ENCODE data around the gene TIMM8B.
"Not testable (repeated sequence)": the region's sequence is repeated elsewhere in the genome, so short reads cannot be mapped to it uniquely, and the experiment has no call there.

Gene TIMM8B

DNA sequence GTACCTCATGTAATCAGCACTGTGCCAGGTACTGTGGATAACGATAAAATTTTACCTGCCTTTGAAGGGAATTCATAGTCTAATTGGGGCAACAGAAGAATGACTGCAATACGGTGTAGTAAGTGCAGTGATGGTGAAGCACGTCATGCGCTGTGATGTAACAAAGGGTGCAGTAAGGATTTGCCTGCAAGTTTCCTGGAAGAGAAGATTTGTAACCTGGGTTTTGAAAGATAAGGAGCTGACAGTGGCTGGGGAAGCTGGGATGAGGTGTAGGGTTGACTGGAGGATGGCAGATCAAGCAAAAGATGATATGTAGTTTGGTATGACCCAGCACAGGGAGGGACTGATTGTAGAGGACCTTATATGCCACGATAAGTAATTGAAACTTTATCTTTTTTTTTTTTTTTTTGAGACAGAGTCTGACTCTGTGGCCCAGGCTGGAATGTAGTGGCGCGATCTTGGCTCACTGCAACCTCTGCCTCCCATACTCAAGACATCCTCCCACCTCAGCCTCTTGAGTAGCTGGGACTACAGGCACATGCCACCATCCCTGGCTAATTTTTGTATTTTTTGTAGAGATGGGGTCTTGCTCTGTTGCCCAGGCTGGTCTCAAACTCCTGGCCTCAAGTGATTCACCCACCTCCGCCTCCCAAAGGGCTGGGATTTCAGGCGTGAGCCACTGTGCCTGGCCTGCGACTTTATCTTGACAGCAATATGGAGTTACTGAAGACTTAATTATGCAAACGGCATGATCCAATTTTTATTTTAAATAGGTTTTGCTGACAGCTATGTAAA is 11.4 kb upstream of the TIMM8B start:
- Mint-ChIP-seq H3K27me3 (no peaks in the 10 kb centered on the region), H3K9me3 (no peaks in the 10 kb centered on the region), H3K27ac (no peak overlapping the region), H3K4me1 (peaks cover 8% of the 10 kb centered on the region), H3K4me3 (no peak overlapping the region), H3K36me3 (peaks cover 38% of the 10 kb centered on the region)
- no peak for ATAC-seq

DNA sequence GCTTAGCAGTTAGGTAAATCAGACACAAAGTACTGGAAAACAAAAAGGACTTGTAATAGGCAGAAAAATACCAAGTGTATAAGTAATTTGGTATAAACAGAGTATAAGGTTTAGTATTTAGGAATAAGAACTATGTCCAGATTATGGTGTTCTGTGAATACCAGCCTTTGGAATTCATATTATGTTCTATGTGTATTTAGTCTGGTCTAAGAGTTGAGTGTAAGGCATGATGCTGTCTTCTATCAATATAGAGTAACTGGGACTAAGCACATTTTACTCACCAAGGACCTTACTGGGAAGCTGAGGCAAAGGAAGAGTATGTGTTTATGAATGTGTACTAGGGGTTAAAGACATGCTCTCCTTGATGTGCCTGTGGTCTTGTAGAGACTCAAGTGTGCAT is 9.6 kb upstream of the TIMM8B start:
- H3K4me3 Mint-ChIP-seq, result no peak overlapping the region
- peaks cover 8% of the 10 kb centered on the region for H3K4me1 Mint-ChIP-seq
- no peaks in the 10 kb centered on the region for H3K27me3 Mint-ChIP-seq
- H3K27ac Mint-ChIP-seq, result no peak overlapping the region
- peaks cover 54% of the 10 kb centered on the region for H3K36me3 Mint-ChIP-seq
- ATAC-seq, result no peak
- no peaks in the 10 kb centered on the region for H3K9me3 Mint-ChIP-seq

- not testable (repeated sequence) for H3K9me3 Mint-ChIP-seq, ATAC-seq, H3K27ac Mint-ChIP-seq, H3K4me1 Mint-ChIP-seq, H3K27me3 Mint-ChIP-seq, H3K4me3 Mint-ChIP-seq
- peaks cover 62% of the 10 kb centered on the region for H3K36me3 Mint-ChIP-seq
Observed at GRCh38 chr11:112095302-112095701, 8.7 kb upstream of the TIMM8B start.

- no peaks in the 10 kb centered on the region for H3K9me3 Mint-ChIP-seq
- peaks cover 75% of the 10 kb centered on the region for H3K36me3 Mint-ChIP-seq
- peak overlapping the region; percentile 97 for H3K4me3 Mint-ChIP-seq
- H3K27me3 Mint-ChIP-seq, result no peaks in the 10 kb centered on the region
- no peak for ATAC-seq
- H3K27ac Mint-ChIP-seq, result peak overlapping the region; percentile 86
- H3K4me1 Mint-ChIP-seq, result peaks cover 63% of the 10 kb centered on the region
Observed at GRCh38 chr11:112087212-112087611, 656 bp upstream of the TIMM8B start.

GRCh38 chr11:112085822-112086421 is 634 bp downstream of the TIMM8B start:
- peaks cover 63% of the 10 kb centered on the region for H3K4me1 Mint-ChIP-seq
- ATAC-seq, result peak; percentile 67
- no peaks in the 10 kb centered on the region for H3K27me3 Mint-ChIP-seq
- peaks cover 71% of the 10 kb centered on the region for H3K36me3 Mint-ChIP-seq
- peak overlapping the region; percentile 86 for H3K27ac Mint-ChIP-seq
- H3K9me3 Mint-ChIP-seq, result no peaks in the 10 kb centered on the region
- peak overlapping the region; percentile 97 for H3K4me3 Mint-ChIP-seq

DNA sequence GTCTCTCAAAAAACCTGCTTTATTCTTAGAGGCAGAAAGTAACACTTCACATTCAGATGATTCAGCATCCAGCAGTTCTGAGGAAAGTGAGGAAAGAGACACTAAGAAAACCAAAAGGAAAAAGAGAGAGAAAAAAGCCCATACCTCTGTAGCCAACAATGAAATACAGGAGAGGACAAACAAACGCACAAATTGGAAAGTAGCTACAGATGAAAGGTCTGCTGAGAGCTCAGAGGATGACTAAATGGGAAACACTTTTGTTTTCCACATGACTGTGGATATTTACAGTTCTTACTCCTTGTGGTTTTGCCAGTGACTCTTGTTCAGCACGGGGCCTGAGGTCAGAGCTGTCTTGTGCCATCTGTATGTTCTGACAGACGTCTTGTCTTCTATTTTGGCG is 3.8 kb downstream of the TIMM8B start:
- no peak for ATAC-seq
- H3K9me3 Mint-ChIP-seq, result no peaks in the 10 kb centered on the region
- H3K27me3 Mint-ChIP-seq, result no peaks in the 10 kb centered on the region
- H3K4me1 Mint-ChIP-seq, result peaks cover 40% of the 10 kb centered on the region
- peaks cover 45% of the 10 kb centered on the region for H3K36me3 Mint-ChIP-seq
- H3K27ac Mint-ChIP-seq, result peak overlapping the region; percentile 73
- H3K4me3 Mint-ChIP-seq, result no peak overlapping the region

GRCh38 chr11:112073941-112074811 is 12.4 kb downstream of the TIMM8B start, which contains the start of the genes NKAPD1 and PIH1D2:
TSS of gene NKAPD1 (plus strand) at chr11:112074299. CDS start at chr11:112075575, 1,276 bp downstream.
TSS of gene PIH1D2 (minus strand) at chr11:112074017. CDS start at chr11:112073174, 843 bp downstream.
- H3K27ac Mint-ChIP-seq, result peak within 1 kb of the TSS; percentile 98

GRCh38 chr11:112062923-112063322 is 23.6 kb downstream of the TIMM8B start:
- Mint-ChIP-seq H3K36me3 (peaks cover 38% of the 10 kb centered on the region), H3K27me3 (no peaks in the 10 kb centered on the region), H3K9me3 (no peaks in the 10 kb centered on the region), H3K4me3 (no peak overlapping the region), H3K4me1 (no peaks in the 10 kb centered on the region), H3K27ac (no peak overlapping the region)
- ATAC-seq, result no peak

More at GRCh38 chr11:112073941-112074811, 12.4 kb downstream of the TIMM8B start, which contains the start of the genes NKAPD1 and PIH1D2:
- ATAC-seq, result peak; percentile 92
- H3K36me3 Mint-ChIP-seq, result peaks cover 18% of the 10 kb centered on the region
- H3K9me3 Mint-ChIP-seq, result no peaks in the 10 kb centered on the region
- peaks cover 33% of the 10 kb centered on the region for H3K4me1 Mint-ChIP-seq
- H3K27me3 Mint-ChIP-seq, result no peaks in the 10 kb centered on the region
- H3K4me3 Mint-ChIP-seq, result peak within 1 kb of the TSS; percentile 99

DNA sequence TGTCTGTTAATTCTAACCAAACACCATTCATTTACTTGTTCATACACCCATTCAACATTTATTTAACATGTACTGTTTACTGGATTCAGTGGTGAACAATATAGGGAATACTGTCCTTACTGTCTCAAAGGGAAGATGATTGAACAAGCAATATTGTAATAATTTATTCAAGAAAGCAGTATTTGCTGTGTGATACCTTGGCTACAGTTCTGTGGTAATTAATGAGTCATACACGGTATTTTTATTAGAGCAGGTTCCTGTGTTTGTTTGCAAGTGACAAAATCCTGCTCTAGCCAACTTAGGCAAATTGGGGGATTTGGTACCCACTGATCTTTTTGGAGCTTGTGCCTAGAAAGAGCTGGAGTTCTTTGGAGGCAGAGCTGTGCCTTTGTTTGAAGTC is 28.5 kb downstream of the TIMM8B start:
- Mint-ChIP-seq H3K9me3 (no peaks in the 10 kb centered on the region), H3K36me3 (peaks cover 51% of the 10 kb centered on the region), H3K27ac (no peak overlapping the region), H3K4me3 (no peak overlapping the region), H3K4me1 (no peaks in the 10 kb centered on the region), H3K27me3 (no peaks in the 10 kb centered on the region)
- no peak for ATAC-seq

- H3K36me3 Mint-ChIP-seq, result peaks cover 43% of the 10 kb centered on the region
- no peaks in the 10 kb centered on the region for H3K27me3 Mint-ChIP-seq
- no peak for ATAC-seq
- peaks cover 4% of the 10 kb centered on the region for H3K4me1 Mint-ChIP-seq
- no peak overlapping the region for H3K27ac Mint-ChIP-seq
- H3K4me3 Mint-ChIP-seq, result no peak overlapping the region
- no peaks in the 10 kb centered on the region for H3K9me3 Mint-ChIP-seq
Observed at GRCh38 chr11:112057170-112057569, 29.4 kb downstream of the TIMM8B start.

DNA sequence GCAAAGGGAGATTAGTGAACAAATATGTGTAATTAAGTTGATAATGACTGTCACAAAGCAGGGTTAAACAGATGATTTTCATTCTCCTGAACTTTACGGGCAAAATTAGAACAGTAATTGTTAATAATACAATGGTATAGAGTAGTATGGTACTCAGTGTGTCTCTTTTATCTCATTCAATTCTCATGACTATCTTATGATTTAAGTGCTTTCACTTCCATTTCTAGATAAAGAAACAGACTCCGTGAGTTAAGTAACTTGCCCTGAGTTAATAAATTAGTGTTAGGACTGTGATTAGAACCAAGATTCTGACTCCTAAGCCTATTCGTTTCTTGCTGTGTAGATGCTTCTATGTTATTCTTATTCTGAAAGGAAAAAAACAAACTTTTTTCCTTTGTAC is 34.8 kb downstream of the TIMM8B start:
- no peaks in the 10 kb centered on the region for H3K27me3 Mint-ChIP-seq

GRCh38 chr11:112050721-112051120 is 35.8 kb downstream of the TIMM8B start:
- no peaks in the 10 kb centered on the region for H3K9me3 Mint-ChIP-seq
- ATAC-seq, result peak; percentile 81
- H3K36me3 Mint-ChIP-seq, result peaks cover 63% of the 10 kb centered on the region
- H3K27me3 Mint-ChIP-seq, result no peaks in the 10 kb centered on the region
- H3K4me3 Mint-ChIP-seq, result peak overlapping the region; percentile 30
- H3K4me1 Mint-ChIP-seq, result peaks cover 48% of the 10 kb centered on the region
- H3K27ac Mint-ChIP-seq, result peak overlapping the region; percentile 78

More for the DNA sequence above, 34.8 kb downstream of the TIMM8B start:
- H3K27ac Mint-ChIP-seq, result peak overlapping the region; percentile 78
- no peak for ATAC-seq
- no peak overlapping the region for H3K4me3 Mint-ChIP-seq
- peaks cover 48% of the 10 kb centered on the region for H3K4me1 Mint-ChIP-seq
- peaks cover 60% of the 10 kb centered on the region for H3K36me3 Mint-ChIP-seq
- H3K9me3 Mint-ChIP-seq, result no peaks in the 10 kb centered on the region

DNA sequence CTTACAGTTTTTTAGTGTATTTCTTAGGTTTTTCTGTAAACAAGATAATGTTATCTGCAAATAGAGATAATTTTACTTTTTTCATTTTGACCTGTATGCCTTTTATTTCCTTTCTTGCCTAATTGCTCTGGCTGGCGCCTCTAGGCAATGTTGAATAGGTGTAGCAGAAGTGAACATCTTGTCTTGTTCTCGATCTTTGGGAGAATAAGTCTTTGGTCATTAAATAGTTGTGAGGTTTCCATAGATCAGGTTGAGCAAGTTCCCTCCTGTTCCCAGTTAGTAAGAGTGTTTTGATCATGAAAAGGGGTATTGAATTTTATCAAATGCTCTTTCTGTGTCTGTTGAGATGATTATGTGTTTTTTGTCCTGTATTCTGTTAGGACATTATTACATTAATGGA is 36.8 kb downstream of the TIMM8B start:
- peak overlapping the region; percentile 78 for H3K27ac Mint-ChIP-seq
- H3K36me3 Mint-ChIP-seq, result peaks cover 57% of the 10 kb centered on the region
- H3K4me1 Mint-ChIP-seq, result peaks cover 48% of the 10 kb centered on the region

DNA sequence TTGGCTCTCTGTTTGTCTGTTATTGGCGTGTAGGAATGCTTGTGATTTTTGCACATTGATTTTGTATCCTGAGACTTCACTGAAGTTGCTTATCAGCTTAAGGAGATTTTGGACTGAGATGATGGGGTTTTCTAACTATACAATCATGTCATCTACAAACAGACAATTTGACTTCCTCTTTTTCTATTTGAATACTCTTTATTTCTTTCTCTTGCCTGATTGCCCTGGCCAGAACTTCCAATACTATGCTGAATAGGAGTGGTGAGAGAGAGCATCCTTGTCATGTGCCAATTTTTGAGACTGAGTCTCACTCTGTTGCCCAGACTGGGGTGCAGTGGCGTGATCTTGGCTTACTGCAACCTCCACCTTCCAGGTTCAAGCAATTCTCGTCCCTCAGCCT is 38.3 kb downstream of the TIMM8B start:
- H3K9me3 Mint-ChIP-seq, result not testable (repeated sequence)
- H3K27ac Mint-ChIP-seq, result peak overlapping the region; percentile 78
- ATAC-seq, result peak; percentile 27

More for the DNA sequence above, 36.8 kb downstream of the TIMM8B start:
- ATAC-seq, result no peak
- no peak overlapping the region for H3K4me3 Mint-ChIP-seq
- H3K27me3 Mint-ChIP-seq, result no peaks in the 10 kb centered on the region
- H3K9me3 Mint-ChIP-seq, result no peaks in the 10 kb centered on the region

GRCh38 chr11:112046647-112047046 is 39.9 kb downstream of the TIMM8B start:
- H3K9me3 Mint-ChIP-seq, ATAC-seq, H3K4me3 Mint-ChIP-seq, H3K27ac Mint-ChIP-seq, H3K27me3 Mint-ChIP-seq: not testable (repeated sequence)
- Mint-ChIP-seq H3K36me3 (peaks cover 59% of the 10 kb centered on the region), H3K4me1 (peaks cover 38% of the 10 kb centered on the region)

More for the DNA sequence above, 38.3 kb downstream of the TIMM8B start:
- not testable (repeated sequence) for H3K27me3 Mint-ChIP-seq, H3K4me3 Mint-ChIP-seq
- peaks cover 48% of the 10 kb centered on the region for H3K4me1 Mint-ChIP-seq
- peaks cover 55% of the 10 kb centered on the region for H3K36me3 Mint-ChIP-seq

Data from stimulated activated memory B cell treated with anti-CD40 and anti-IgM and Interleukin-4, amounts not matched to agents 10 μg/mL and 1 μg/mL and 100 μg/mL, for 72 hours (primary cell).